Fibroblast of skin of right biceps (primary cell): ENCODE measurements around the gene ARHGEF16.

Experiments
- DNase-seq: peaks from one replicate; pipeline ENCODE4 v3.0.0-alpha.2; 2013

ARHGEF16 gene

GRCh38 chr1:3439346-3440299 is 14.8 kb upstream of the ARHGEF16 start:
- no peak for DNase-seq

- no peak for DNase-seq
These were observed 14.2 kb upstream of the ARHGEF16 start for GRCh38 chr1:3440300-3440681.

GRCh38 chr1:3440711-3441409 is 13.6 kb upstream of the ARHGEF16 start:
- DNase-seq, result no peak

GRCh38 chr1:3441410-3441847 is 13.0 kb upstream of the ARHGEF16 start:
- DNase-seq, result no peak

GRCh38 chr1:3441880-3442279 is 12.6 kb upstream of the ARHGEF16 start:
- no peak for DNase-seq

- DNase-seq, result no peak
These were observed 12.1 kb upstream of the ARHGEF16 start for GRCh38 chr1:3442331-3442730.

GRCh38 chr1:3442901-3443300 is 11.6 kb upstream of the ARHGEF16 start:
- DNase-seq, result no peak

- DNase-seq, result no peak
These were observed 10.7 kb upstream of the ARHGEF16 start for GRCh38 chr1:3443807-3444206.

GRCh38 chr1:3444298-3444697 is 10.2 kb upstream of the ARHGEF16 start:
- DNase-seq, result no peak

GRCh38 chr1:3444736-3445135 is 9.7 kb upstream of the ARHGEF16 start:
- no peak for DNase-seq

GRCh38 chr1:3450202-3450863 is 4.1 kb upstream of the ARHGEF16 start:
- DNase-seq, result no peak

GRCh38 chr1:3450983-3451382 is 3.5 kb upstream of the ARHGEF16 start:
- no peak for DNase-seq

GRCh38 chr1:3451994-3452865 is 2.2 kb upstream of the ARHGEF16 start:
- no peak for DNase-seq

GRCh38 chr1:3452866-3453175 is 1.6 kb upstream of the ARHGEF16 start:
- DNase-seq, result no peak

- DNase-seq, result peak; percentile 46
These were observed 1.2 kb upstream of the ARHGEF16 start for GRCh38 chr1:3453203-3453761.

- DNase-seq, result no peak
These were observed 550 bp downstream of the ARHGEF16 start for GRCh38 chr1:3454811-3455618.

- DNase-seq, result no peak
These were observed 1.4 kb downstream of the ARHGEF16 start for GRCh38 chr1:3455670-3456448.

- DNase-seq, result no peak
These were observed 2.0 kb downstream of the ARHGEF16 start for GRCh38 chr1:3456449-3456963.

GRCh38 chr1:3456964-3457909 is 2.8 kb downstream of the ARHGEF16 start:
- no peak for DNase-seq
